Fibroblast of lung (primary cell): Measurements from ENCODE around the gene CC2D1A. TPM values are rescaled to one million over a fixed set of nuclear protein-coding genes. Genes with fewer than 3 reads are reported as not detected.
A peak's percentile ranks its signal among the peaks of the same experiment; 100 is the strongest.

Source experiments
- DNase-seq, 2 donors: peaks; one replicate each; pipeline versions ENCODE4 v3.0.0 to v3.0.0-alpha.2; 2010; ENCODE audit warnings: low read depth in 2 of 2
- H2AFZ ChIP-seq: 2 replicates; pipeline ENCODE4 v1.5.1; 2012; ENCODE audit warnings: low read length, control low read depth, inconsistent platforms
- H3K27ac ChIP-seq: 2 replicates; pipeline ENCODE4 v1.5.1; 2011; ENCODE audit warnings: low read length, control low read depth; ENCODE audit not compliant: insufficient read depth
- H3K27me3 ChIP-seq: 2 replicates; pipeline ENCODE4 v1.5.1; 2011; ENCODE audit warnings: mild to moderate bottlenecking, low read length; ENCODE audit not compliant: control insufficient read depth, insufficient read depth
- H3K36me3 ChIP-seq: 2 replicates; pipeline ENCODE4 v1.5.1; 2011; ENCODE audit warnings: low read length; ENCODE audit not compliant: control insufficient read depth, insufficient read depth
- H3K4me1 ChIP-seq: 2 replicates; pipeline ENCODE4 v1.5.1; 2011; ENCODE audit warnings: low read length; ENCODE audit not compliant: control insufficient read depth, insufficient read depth; ENCODE audit errors: extremely low read depth
- H3K4me2 ChIP-seq: 2 replicates; pipeline ENCODE4 v1.5.1; 2011; ENCODE audit warnings: low read length, control low read depth; ENCODE audit not compliant: insufficient read depth; ENCODE audit errors: extremely low read depth
- H3K4me3 ChIP-seq, 4 experiments: fragments of 200-600 bp in 1 of 4; sonication (generic) in 1 of 4; replicated peaks in 1 of 4; 2 replicates each; pipeline ENCODE4 v1.5.1; 2011 to 2016; ENCODE audit warnings: low read length in 4 of 4, low read depth in 3 of 4, mild to moderate bottlenecking in 3 of 4, control low read depth in 2 of 4, inconsistent platforms in 1 of 4, mixed read lengths in 1 of 4; ENCODE audit not compliant: insufficient read depth in 1 of 4; ENCODE audit errors: control extremely low read depth in 1 of 4
- H3K79me2 ChIP-seq: 2 replicates; pipeline ENCODE4 v1.5.1; 2012; ENCODE audit warnings: mild to moderate bottlenecking, low read length, inconsistent platforms; ENCODE audit not compliant: control insufficient read depth, insufficient read depth
- H3K9ac ChIP-seq: 2 replicates; pipeline ENCODE4 v1.5.1; 2011; ENCODE audit warnings: mild to moderate bottlenecking, low read length, control low read depth; ENCODE audit not compliant: insufficient read depth
- H3K9me3 ChIP-seq: 2 replicates; pipeline ENCODE4 v1.5.1; 2012; ENCODE audit warnings: low read depth, low read length; ENCODE audit not compliant: control insufficient read depth, insufficient read depth
- H4K20me1 ChIP-seq: 2 replicates; pipeline ENCODE4 v1.5.1; 2011; ENCODE audit warnings: low read length; ENCODE audit not compliant: control insufficient read depth, insufficient read depth; ENCODE audit errors: extremely low read depth
- CTCF ChIP-seq, 2 donors: IDR thresholded peaks in 1 of 2; conservative IDR thresholded peaks in 1 of 2; 1 replicate in 1 of 2; 2 replicates in 1 of 2; pipeline ENCODE4 v1.5.1; 2011 to 2012; ENCODE audit warnings: low read length in 2 of 2, control low read depth in 1 of 2, inconsistent platforms in 1 of 2, low read depth in 1 of 2, mild to moderate bottlenecking in 1 of 2
- EZH2 ChIP-seq: IDR thresholded peaks from 2 replicates; pipeline ENCODE4 v1.5.1; 2012; ENCODE audit warnings: low read length, control low read depth, mild to moderate bottlenecking; ENCODE audit errors: missing control alignments
- polyA plus RNA-seq, 2 donors: library from polyadenylated mRNA; depleted of rRNA in 1 of 2; stranded (reverse) in 1 of 2; unstranded in 1 of 2; fragments of >200 nt; gene quantifications; 2 replicates each; pipeline ENCODE4 v1.2.1, GENCODE V29; 2011 to 2012; ENCODE audit warnings: missing spikeins in 1 of 2
- total RNA-seq: library from RNA; depleted of rRNA; stranded (reverse); fragments of >200 nt; gene quantifications from 2 replicates; pipeline ENCODE4 v1.2.1, GENCODE V29; 2014

CC2D1A gene
- total and polyA plus RNA-seq, 2 donors (not counting 1 experiment from before 2014, with no cell fraction given), result 7.0 to 10.6 TPM

- Histone ChIP-seq H3K9ac (no peak overlapping the region), H3K36me3 (no peaks in the 10 kb centered on the region), H3K27me3 (peaks cover 2% of the 10 kb centered on the region), H3K4me2 (no peak overlapping the region), H3K79me2 (no peaks in the 10 kb centered on the region), H3K9me3 (no peaks in the 10 kb centered on the region), H2AFZ (no peak overlapping the region), H4K20me1 (no peaks in the 10 kb centered on the region), H3K4me3 (no peak overlapping the region), H3K27ac (no peak overlapping the region), H3K4me1 (peaks cover 7% of the 10 kb centered on the region)
- DNase-seq, result no peak
- TF ChIP-seq CTCF (conservative IDR thresholded peaks at IDR 0.05 in 1 of 2, IDR thresholded peaks at IDR 0.05 in 1 of 2; ENCODE audit: low read depth in 1 of 2, low read length in 2 of 2) (no peak), EZH2 (no peak)
These were observed 20.1 kb upstream of the CC2D1A start for GRCh38 chr19:13885826-13886365.

DNA sequence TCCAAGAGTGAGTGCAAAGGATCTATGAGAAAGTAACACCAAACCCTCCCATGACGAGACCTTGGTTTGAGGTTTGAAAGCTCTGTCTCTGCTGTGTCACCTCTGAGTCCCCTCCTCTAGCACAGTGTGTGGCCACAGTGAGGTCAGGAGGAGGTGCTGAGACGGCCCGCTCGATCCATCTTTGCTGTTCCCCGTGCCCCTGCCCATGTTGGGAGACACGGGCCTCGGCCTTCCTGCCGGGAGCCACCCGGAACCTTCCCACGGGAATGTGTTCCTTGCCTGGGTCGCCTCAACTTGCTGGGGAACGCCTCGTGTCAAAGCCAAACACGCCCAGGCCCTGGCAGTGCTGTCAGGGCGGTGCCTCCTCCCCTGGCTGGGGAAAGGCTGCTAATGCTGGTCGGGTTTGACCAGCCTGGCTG lies 19.0 kb upstream of the CC2D1A start:
- H3K27ac ChIP-seq, result no peak overlapping the region
- TF ChIP-seq CTCF (conservative IDR thresholded peaks at IDR 0.05 in 1 of 2, IDR thresholded peaks at IDR 0.05 in 1 of 2; ENCODE audit: low read depth in 1 of 2, low read length in 2 of 2) (no peak), EZH2 (no peak)

DNA sequence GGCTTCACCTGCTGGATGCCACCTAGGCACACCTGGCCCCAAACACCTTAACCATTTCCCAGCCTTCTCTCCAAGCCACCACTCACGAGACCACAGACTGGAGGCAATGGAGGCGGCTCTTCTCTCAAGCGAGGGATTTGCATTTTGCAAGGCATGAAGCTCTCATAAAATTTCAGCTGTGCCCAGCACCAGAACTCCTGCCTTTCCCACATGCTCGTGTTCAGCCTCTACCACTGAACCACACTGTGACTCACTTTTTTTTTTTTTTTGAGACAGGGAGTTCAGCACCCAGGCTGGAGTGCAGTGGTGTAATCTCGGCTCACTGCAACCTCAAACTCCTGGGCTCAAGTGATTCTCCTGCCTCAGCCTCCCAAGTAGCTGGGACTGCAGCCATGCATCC lies 18.5 kb upstream of the CC2D1A start:
- H4K20me1 ChIP-seq, result no peaks in the 10 kb centered on the region
- no peak overlapping the region for H3K9ac ChIP-seq
- H3K9me3 ChIP-seq, result no peaks in the 10 kb centered on the region
- peak in 1 of 2 donors; percentile 36 for DNase-seq
- peaks cover 2% of the 10 kb centered on the region for H3K27me3 ChIP-seq
- H3K27ac ChIP-seq, result no peak overlapping the region
- no peaks in the 10 kb centered on the region for H3K36me3 ChIP-seq
- H3K4me2 ChIP-seq, result no peak overlapping the region
- no peak overlapping the region for H2AFZ ChIP-seq
- TF ChIP-seq EZH2, result no peak
- H3K4me1 ChIP-seq, result no peaks in the 10 kb centered on the region
- no peak overlapping the region for H3K4me3 ChIP-seq
- no peaks in the 10 kb centered on the region for H3K79me2 ChIP-seq

More for the DNA sequence above, 19.0 kb upstream of the CC2D1A start:
- H4K20me1 ChIP-seq, result no peaks in the 10 kb centered on the region
- H3K27me3 ChIP-seq, result peaks cover 2% of the 10 kb centered on the region
- H2AFZ ChIP-seq, result no peak overlapping the region
- H3K9ac ChIP-seq, result no peak overlapping the region
- no peaks in the 10 kb centered on the region for H3K4me1 ChIP-seq
- H3K9me3 ChIP-seq, result no peaks in the 10 kb centered on the region
- H3K79me2 ChIP-seq, result no peaks in the 10 kb centered on the region
- DNase-seq, result no peak
- H3K4me2 ChIP-seq, result no peak overlapping the region
- H3K4me3 ChIP-seq, result no peak overlapping the region
- H3K36me3 ChIP-seq, result no peaks in the 10 kb centered on the region
